Body of pancreas (tissue), 4 donors: ENCODE results near the gene DCTN4.

Source experiments
- POLR2A ChIP-seq, 3 donors: fragments of 450-650 bp; IDR thresholded peaks; one replicate each; pipeline ENCODE4 v1.6.1; 2016; ENCODE audit warnings: antibody characterized with exemption in 3 of 3, mild to moderate bottlenecking in 2 of 3
- TF ChIP-seq, protein P1 (sequence below), 7 experiments: fragments of 450-650 bp in 4 of 7; fragments of 200-600 bp in 3 of 7; sonication (generic) in 3 of 7; IDR thresholded peaks; one replicate each; pipeline ENCODE4 v1.5.1; 2016 to 2019; ENCODE audit warnings: antibody characterized with exemption in 7 of 7

- TF ChIP-seq, protein P1, sequence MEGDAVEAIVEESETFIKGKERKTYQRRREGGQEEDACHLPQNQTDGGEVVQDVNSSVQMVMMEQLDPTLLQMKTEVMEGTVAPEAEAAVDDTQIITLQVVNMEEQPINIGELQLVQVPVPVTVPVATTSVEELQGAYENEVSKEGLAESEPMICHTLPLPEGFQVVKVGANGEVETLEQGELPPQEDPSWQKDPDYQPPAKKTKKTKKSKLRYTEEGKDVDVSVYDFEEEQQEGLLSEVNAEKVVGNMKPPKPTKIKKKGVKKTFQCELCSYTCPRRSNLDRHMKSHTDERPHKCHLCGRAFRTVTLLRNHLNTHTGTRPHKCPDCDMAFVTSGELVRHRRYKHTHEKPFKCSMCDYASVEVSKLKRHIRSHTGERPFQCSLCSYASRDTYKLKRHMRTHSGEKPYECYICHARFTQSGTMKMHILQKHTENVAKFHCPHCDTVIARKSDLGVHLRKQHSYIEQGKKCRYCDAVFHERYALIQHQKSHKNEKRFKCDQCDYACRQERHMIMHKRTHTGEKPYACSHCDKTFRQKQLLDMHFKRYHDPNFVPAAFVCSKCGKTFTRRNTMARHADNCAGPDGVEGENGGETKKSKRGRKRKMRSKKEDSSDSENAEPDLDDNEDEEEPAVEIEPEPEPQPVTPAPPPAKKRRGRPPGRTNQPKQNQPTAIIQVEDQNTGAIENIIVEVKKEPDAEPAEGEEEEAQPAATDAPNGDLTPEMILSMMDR (IDR thresholded peaks at IDR 0.05): no peak
- peak in 2 of 3 donors; percentile 4 to 23 for TF ChIP-seq POLR2A (IDR thresholded peaks at IDR 0.05)
Observed at GRCh38 chr5:150781706-150782614, 23.1 kb upstream of the DCTN4 start.
